ENCODE results near the gene CGREF1.
A peak's percentile ranks its signal among the peaks of the same experiment; 100 is the strongest.

Gene CGREF1

GRCh38 chr2:27109083-27109482, 9.8 kb downstream of the CGREF1 start:
- no peak for DNase-seq

- DNase-seq, result no peak
Observed at GRCh38 chr2:27108221-27108620, 10.7 kb downstream of the CGREF1 start.

- DNase-seq, result no peak
Observed at GRCh38 chr2:27105981-27106380, 12.9 kb downstream of the CGREF1 start.

GRCh38 chr2:27102329-27102728, 16.6 kb downstream of the CGREF1 start:
- no peak for DNase-seq

- DNase-seq, result no peak
Observed at GRCh38 chr2:27100036-27100435, 18.9 kb downstream of the CGREF1 start.

- no peak for DNase-seq
Observed at GRCh38 chr2:27099334-27099955, 19.5 kb downstream of the CGREF1 start.

- DNase-seq, result no peak
Observed at GRCh38 chr2:27097341-27097740, 21.6 kb downstream of the CGREF1 start.

- no peak for DNase-seq
Observed at GRCh38 chr2:27096748-27097297, 22.1 kb downstream of the CGREF1 start.

- peak; percentile 77 for DNase-seq
Observed at GRCh38 chr2:27095745-27096651, 22.9 kb downstream of the CGREF1 start.

GRCh38 chr2:27095427-27095744, 23.5 kb downstream of the CGREF1 start:
- DNase-seq, result no peak

- DNase-seq, result no peak
Observed at GRCh38 chr2:27094353-27094984, 24.5 kb downstream of the CGREF1 start.

GRCh38 chr2:27093430-27094352, 25.2 kb downstream of the CGREF1 start:
- DNase-seq, result no peak

GRCh38 chr2:27092696-27093429, 26.1 kb downstream of the CGREF1 start:
- DNase-seq, result no peak

GRCh38 chr2:27091746-27092695, 26.9 kb downstream of the CGREF1 start:
- DNase-seq, result no peak

- no peak for DNase-seq
Observed at GRCh38 chr2:27089111-27089954, 29.6 kb downstream of the CGREF1 start.

GRCh38 chr2:27088634-27089033, 30.3 kb downstream of the CGREF1 start:
- DNase-seq, result no peak

- DNase-seq, result no peak
Observed at GRCh38 chr2:27087823-27088410, 31.0 kb downstream of the CGREF1 start.

- no peak for DNase-seq
Observed at GRCh38 chr2:27086724-27087593, 32.0 kb downstream of the CGREF1 start, which contains the start of gene KHK. Gene KHK, plus strand, starts transcription at chr2:27086772. Its CDS starts 488 bp downstream, at chr2:27087260.

Measured in NCI-H446 treated with DMSO at 0.1 percent for 48 hours (cell line).